ENCODE data around the gene SLC26A6.

- TF ChIP-seq CTCF (conservative IDR thresholded peaks at IDR 0.05) (no peak), ZFX (IDR thresholded peaks at IDR 0.05) (no peak)
Measured at GRCh38 chr3:48660800-48661400, 25.6 kb upstream of the SLC26A6 start.
